HG03575 (cell line): ENCODE results near the gene PTS.

Experiments used
- ATAC-seq: cut with Tn5 transposase; IDR thresholded peaks from one replicate; pipeline ENCODE4 v1.9.1; 2021; ENCODE audit not compliant: unreplicated experiment, insufficient number of reproducible peaks, low FRiP score; ENCODE audit errors: extremely low read depth

PTS gene

GRCh38 chr11:112249871-112250610 is 23.8 kb downstream of the PTS start:
- ATAC-seq: no peak

GRCh38 chr11:112253605-112254242 is 27.5 kb downstream of the PTS start:
- ATAC-seq: no peak

- ATAC-seq: no peak
Observed at GRCh38 chr11:112255067-112255720, 29.0 kb downstream of the PTS start.

- no peak for ATAC-seq
Observed at GRCh38 chr11:112260490-112260889, 34.3 kb downstream of the PTS start, which contains the start of gene PLET1. Gene PLET1, minus strand, starts transcription at chr11:112260860. Its CDS starts 271 bp downstream, at chr11:112260589.

- ATAC-seq: no peak
Observed at GRCh38 chr11:112265659-112266409, 39.6 kb downstream of the PTS start.

- no peak for ATAC-seq
Observed at GRCh38 chr11:112266410-112266778, 40.2 kb downstream of the PTS start.

- no peak for ATAC-seq
Observed at GRCh38 chr11:112267188-112267591, 41.0 kb downstream of the PTS start.

- ATAC-seq: no peak
Observed at GRCh38 chr11:112268406-112268805, 42.2 kb downstream of the PTS start.

GRCh38 chr11:112269139-112269538 is 42.9 kb downstream of the PTS start:
- ATAC-seq: no peak

GRCh38 chr11:112270551-112271180 is 44.4 kb downstream of the PTS start:
- no peak for ATAC-seq

GRCh38 chr11:112271242-112271641 is 45.0 kb downstream of the PTS start:
- no peak for ATAC-seq

GRCh38 chr11:112273066-112273465 is 46.8 kb downstream of the PTS start:
- no peak for ATAC-seq

GRCh38 chr11:112274007-112274783 is 48.0 kb downstream of the PTS start:
- ATAC-seq: no peak

- no peak for ATAC-seq
Observed at GRCh38 chr11:112277029-112277428, 50.8 kb downstream of the PTS start.

GRCh38 chr11:112277941-112278340 is 51.7 kb downstream of the PTS start:
- no peak for ATAC-seq

GRCh38 chr11:112278803-112279202 is 52.6 kb downstream of the PTS start:
- ATAC-seq: no peak

- ATAC-seq: no peak
Observed at GRCh38 chr11:112279901-112280267, 53.7 kb downstream of the PTS start.
